ENCODE results near the gene GPR61. TPM values are rescaled to one million over a fixed set of nuclear protein-coding genes. Genes with fewer than 3 reads are reported as not detected.

The GPR61 gene
- polyA plus RNA-seq, 1 donor from 2014 or later, result 9.7 TPM

DNA sequence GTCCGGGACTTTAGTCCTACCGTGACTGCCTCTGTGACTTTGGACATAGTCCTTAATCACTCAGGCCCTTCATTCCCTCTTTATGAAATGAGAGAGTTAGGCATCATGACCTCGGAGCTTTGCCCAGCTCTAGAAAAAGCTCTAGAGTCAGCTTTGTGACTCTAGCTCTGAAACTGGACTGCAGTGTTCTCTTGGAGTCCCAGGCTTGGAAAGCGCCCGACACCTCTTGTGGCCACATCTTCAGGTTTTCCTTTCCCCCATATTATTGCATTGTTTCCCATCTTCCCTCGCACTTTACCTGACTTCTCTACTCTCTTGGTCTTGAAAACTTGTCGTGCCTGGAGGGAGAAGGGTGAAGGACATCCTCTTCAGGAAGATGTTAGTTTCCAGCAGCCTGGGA, 17.6 kb upstream of the GPR61 start:
- H3K36me3 ChIP-seq (ENCODE audit: insufficient read depth, low read length), result no peaks in the 10 kb centered on the region
- H3F3A ChIP-seq (ENCODE audit: insufficient read depth, low read length, poor library complexity, severe bottlenecking), result no peaks in the 10 kb centered on the region
- no peak overlapping the region for H3K27ac ChIP-seq (ENCODE audit: low read length)
- H3K9me2 ChIP-seq (ENCODE audit: insufficient read depth, low read length), result no peaks in the 10 kb centered on the region
- TF ChIP-seq TAF1 (IDR thresholded peaks at IDR 0.05; ENCODE audit: low read depth) (no peak), MXI1 (conservative IDR thresholded peaks at IDR 0.05; ENCODE audit: poor library complexity, severe bottlenecking) (no peak), EZH2 (IDR thresholded peaks at IDR 0.05; ENCODE audit: borderline replicate concordance, insufficient read depth, low read length, poor library complexity, severe bottlenecking) (no peak), SMC3 (conservative IDR thresholded peaks at IDR 0.05; ENCODE audit: poor library complexity) (no peak), RAD21 (conservative IDR thresholded peaks at IDR 0.05) (no peak), EP300 (conservative IDR thresholded peaks at IDR 0.05; ENCODE audit: poor library complexity, severe bottlenecking) (no peak), POLR2AphosphoS5 (IDR thresholded peaks at IDR 0.05) (no peak)
- TF ChIP-seq, protein P1, sequence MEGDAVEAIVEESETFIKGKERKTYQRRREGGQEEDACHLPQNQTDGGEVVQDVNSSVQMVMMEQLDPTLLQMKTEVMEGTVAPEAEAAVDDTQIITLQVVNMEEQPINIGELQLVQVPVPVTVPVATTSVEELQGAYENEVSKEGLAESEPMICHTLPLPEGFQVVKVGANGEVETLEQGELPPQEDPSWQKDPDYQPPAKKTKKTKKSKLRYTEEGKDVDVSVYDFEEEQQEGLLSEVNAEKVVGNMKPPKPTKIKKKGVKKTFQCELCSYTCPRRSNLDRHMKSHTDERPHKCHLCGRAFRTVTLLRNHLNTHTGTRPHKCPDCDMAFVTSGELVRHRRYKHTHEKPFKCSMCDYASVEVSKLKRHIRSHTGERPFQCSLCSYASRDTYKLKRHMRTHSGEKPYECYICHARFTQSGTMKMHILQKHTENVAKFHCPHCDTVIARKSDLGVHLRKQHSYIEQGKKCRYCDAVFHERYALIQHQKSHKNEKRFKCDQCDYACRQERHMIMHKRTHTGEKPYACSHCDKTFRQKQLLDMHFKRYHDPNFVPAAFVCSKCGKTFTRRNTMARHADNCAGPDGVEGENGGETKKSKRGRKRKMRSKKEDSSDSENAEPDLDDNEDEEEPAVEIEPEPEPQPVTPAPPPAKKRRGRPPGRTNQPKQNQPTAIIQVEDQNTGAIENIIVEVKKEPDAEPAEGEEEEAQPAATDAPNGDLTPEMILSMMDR (IDR thresholded peaks at IDR 0.05; ENCODE audit: poor library complexity, severe bottlenecking), result no peak
- TF ChIP-seq, protein P2, sequence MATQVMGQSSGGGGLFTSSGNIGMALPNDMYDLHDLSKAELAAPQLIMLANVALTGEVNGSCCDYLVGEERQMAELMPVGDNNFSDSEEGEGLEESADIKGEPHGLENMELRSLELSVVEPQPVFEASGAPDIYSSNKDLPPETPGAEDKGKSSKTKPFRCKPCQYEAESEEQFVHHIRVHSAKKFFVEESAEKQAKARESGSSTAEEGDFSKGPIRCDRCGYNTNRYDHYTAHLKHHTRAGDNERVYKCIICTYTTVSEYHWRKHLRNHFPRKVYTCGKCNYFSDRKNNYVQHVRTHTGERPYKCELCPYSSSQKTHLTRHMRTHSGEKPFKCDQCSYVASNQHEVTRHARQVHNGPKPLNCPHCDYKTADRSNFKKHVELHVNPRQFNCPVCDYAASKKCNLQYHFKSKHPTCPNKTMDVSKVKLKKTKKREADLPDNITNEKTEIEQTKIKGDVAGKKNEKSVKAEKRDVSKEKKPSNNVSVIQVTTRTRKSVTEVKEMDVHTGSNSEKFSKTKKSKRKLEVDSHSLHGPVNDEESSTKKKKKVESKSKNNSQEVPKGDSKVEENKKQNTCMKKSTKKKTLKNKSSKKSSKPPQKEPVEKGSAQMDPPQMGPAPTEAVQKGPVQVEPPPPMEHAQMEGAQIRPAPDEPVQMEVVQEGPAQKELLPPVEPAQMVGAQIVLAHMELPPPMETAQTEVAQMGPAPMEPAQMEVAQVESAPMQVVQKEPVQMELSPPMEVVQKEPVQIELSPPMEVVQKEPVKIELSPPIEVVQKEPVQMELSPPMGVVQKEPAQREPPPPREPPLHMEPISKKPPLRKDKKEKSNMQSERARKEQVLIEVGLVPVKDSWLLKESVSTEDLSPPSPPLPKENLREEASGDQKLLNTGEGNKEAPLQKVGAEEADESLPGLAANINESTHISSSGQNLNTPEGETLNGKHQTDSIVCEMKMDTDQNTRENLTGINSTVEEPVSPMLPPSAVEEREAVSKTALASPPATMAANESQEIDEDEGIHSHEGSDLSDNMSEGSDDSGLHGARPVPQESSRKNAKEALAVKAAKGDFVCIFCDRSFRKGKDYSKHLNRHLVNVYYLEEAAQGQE (IDR thresholded peaks at IDR 0.05; ENCODE audit: borderline replicate concordance), result no peak
- H3K9me3 ChIP-seq (ENCODE audit: low read length), result no peaks in the 10 kb centered on the region
- no peaks in the 10 kb centered on the region for H3K27me3 ChIP-seq (ENCODE audit: insufficient read depth, low read depth, low read length)
- no peak overlapping the region for H2AFZ ChIP-seq (ENCODE audit: low read depth, low read length)
- H3K4me3 ChIP-seq (ENCODE audit: low read length), result no peak overlapping the region
- no peak overlapping the region for H3K4me2 ChIP-seq (ENCODE audit: low read length)
- no peak overlapping the region for H3K9ac ChIP-seq (ENCODE audit: low read length)
- no peaks in the 10 kb centered on the region for H4K20me1 ChIP-seq (ENCODE audit: insufficient read depth)
- H3K79me2 ChIP-seq (replicated peaks; ENCODE audit: insufficient read depth, low read length), result no peaks in the 10 kb centered on the region

DNA sequence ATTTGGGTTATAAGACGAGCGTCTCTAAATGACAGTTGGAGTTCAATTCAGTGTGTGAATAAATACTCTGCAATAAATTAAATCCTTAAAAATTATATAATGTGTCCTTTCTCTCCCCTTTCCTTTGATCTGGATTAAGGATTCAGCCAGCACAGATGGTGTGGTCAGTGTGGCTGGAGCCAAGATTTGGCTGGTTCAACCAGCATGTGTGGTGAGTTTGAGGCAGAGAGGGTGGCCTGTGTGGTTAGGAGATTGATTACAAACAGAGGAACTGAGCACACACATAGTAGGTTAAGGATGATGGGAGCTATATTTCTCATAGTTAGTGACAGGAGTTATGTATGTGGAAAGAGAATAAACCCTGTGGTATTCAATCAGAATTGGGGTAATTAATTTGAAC, 16.0 kb upstream of the GPR61 start:
- Histone ChIP-seq H4K20me1 (ENCODE audit: insufficient read depth) (no peaks in the 10 kb centered on the region), H3F3A (ENCODE audit: insufficient read depth, low read length, poor library complexity, severe bottlenecking) (no peaks in the 10 kb centered on the region), H3K27me3 (ENCODE audit: insufficient read depth, low read depth, low read length) (no peaks in the 10 kb centered on the region), H3K4me3 (ENCODE audit: low read length) (no peak overlapping the region), H3K27ac (ENCODE audit: low read length) (no peak overlapping the region), H3K36me3 (ENCODE audit: insufficient read depth, low read length) (no peaks in the 10 kb centered on the region), H3K9me2 (ENCODE audit: insufficient read depth, low read length) (no peaks in the 10 kb centered on the region), H3K9ac (ENCODE audit: low read length) (no peak overlapping the region), H3K79me2 (replicated peaks; ENCODE audit: insufficient read depth, low read length) (no peaks in the 10 kb centered on the region), H3K4me2 (ENCODE audit: low read length) (no peak overlapping the region), H2AFZ (ENCODE audit: low read depth, low read length) (no peak overlapping the region), H3K9me3 (ENCODE audit: low read length) (no peaks in the 10 kb centered on the region)
- TF ChIP-seq RAD21 (conservative IDR thresholded peaks at IDR 0.05), result no peak
